ENCODE results near the gene SMG9.

- TF ChIP-seq, protein P1, sequence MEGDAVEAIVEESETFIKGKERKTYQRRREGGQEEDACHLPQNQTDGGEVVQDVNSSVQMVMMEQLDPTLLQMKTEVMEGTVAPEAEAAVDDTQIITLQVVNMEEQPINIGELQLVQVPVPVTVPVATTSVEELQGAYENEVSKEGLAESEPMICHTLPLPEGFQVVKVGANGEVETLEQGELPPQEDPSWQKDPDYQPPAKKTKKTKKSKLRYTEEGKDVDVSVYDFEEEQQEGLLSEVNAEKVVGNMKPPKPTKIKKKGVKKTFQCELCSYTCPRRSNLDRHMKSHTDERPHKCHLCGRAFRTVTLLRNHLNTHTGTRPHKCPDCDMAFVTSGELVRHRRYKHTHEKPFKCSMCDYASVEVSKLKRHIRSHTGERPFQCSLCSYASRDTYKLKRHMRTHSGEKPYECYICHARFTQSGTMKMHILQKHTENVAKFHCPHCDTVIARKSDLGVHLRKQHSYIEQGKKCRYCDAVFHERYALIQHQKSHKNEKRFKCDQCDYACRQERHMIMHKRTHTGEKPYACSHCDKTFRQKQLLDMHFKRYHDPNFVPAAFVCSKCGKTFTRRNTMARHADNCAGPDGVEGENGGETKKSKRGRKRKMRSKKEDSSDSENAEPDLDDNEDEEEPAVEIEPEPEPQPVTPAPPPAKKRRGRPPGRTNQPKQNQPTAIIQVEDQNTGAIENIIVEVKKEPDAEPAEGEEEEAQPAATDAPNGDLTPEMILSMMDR (tag by site-specific recombination; IDR thresholded peaks at IDR 0.05), result no peak
- TF ChIP-seq ZNF133 (tag by site-specific recombination; IDR thresholded peaks at IDR 0.05) (no peak), RBAK (tag by site-specific recombination; IDR thresholded peaks at IDR 0.05) (no peak)
These were observed 13.5 kb downstream of the SMG9 start for GRCh38 chr19:43741075-43741825.
